ENCODE data around the gene C10orf120. TPM values are rescaled to one million over a fixed set of nuclear protein-coding genes. Genes with fewer than 3 reads are reported as not detected.

The C10orf120 gene
- total RNA-seq, 1 donor from 2014 or later = not detected

DNA sequence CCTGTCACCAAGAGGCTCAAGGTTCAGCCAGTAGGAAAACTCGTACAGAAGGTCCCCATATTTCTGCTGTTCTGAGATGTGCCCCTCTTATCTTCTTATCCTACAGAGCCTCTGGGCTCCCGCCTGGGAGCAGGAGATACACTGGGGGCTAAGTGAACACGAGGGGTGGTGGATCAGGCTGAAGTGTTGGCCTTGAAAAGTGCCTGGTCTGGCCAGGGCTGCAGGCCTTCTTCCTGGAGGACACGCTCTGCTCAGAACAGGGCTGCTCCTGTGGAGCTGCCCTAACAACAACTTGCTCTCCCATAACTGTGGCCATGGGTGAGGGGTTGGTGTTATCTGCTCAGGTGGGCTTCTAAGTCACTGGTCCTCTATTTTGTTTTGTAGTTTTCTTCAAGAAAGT is 33.7 kb downstream of the C10orf120 start:
- DNase-seq (ENCODE audit: extremely low spot score, unreplicated experiment) = no peak
- Mint-ChIP-seq H3K27ac (ENCODE audit: unreplicated experiment) (no peak overlapping the region), H3K4me3 (ENCODE audit: unreplicated experiment) (no peak overlapping the region), H3K4me1 (ENCODE audit: unreplicated experiment) (no peaks in the 10 kb centered on the region), H3K9me3 (ENCODE audit: unreplicated experiment) (no peaks in the 10 kb centered on the region), H3K27me3 (ENCODE audit: unreplicated experiment) (peaks cover 15% of the 10 kb centered on the region), H3K36me3 (ENCODE audit: unreplicated experiment) (no peaks in the 10 kb centered on the region)
- TF ChIP-seq, protein P1, sequence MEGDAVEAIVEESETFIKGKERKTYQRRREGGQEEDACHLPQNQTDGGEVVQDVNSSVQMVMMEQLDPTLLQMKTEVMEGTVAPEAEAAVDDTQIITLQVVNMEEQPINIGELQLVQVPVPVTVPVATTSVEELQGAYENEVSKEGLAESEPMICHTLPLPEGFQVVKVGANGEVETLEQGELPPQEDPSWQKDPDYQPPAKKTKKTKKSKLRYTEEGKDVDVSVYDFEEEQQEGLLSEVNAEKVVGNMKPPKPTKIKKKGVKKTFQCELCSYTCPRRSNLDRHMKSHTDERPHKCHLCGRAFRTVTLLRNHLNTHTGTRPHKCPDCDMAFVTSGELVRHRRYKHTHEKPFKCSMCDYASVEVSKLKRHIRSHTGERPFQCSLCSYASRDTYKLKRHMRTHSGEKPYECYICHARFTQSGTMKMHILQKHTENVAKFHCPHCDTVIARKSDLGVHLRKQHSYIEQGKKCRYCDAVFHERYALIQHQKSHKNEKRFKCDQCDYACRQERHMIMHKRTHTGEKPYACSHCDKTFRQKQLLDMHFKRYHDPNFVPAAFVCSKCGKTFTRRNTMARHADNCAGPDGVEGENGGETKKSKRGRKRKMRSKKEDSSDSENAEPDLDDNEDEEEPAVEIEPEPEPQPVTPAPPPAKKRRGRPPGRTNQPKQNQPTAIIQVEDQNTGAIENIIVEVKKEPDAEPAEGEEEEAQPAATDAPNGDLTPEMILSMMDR (IDR thresholded peaks at IDR 0.05) = no peak

DNA sequence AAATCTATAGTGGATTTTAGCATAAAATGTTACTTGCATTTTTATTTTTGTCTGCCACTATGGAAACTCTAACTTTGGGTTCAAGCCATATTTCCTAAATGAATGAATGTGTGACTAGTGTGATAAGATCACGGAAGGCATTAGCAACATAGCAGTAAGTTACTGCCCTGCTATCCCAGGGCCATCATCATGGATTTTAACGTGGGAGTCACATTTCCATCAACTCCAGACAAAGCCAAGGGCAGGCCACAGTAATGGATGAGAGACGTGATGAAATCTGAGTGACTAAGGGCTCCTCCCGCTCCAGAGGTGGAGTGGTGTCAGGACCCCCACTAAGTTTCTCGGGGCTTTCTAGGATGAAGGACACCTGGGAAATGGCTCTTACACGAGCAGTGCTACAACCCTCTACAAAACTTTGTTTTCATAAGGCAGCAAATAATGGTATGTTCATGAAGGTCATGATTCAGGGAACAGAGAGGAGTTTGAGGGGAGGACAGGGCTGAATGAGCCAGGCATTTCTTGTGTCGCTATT is 34.3 kb downstream of the C10orf120 start:
- H3K4me1 Mint-ChIP-seq (ENCODE audit: unreplicated experiment) = no peaks in the 10 kb centered on the region
- TF ChIP-seq, protein P1 (IDR thresholded peaks at IDR 0.05) = no peak
- H3K27ac Mint-ChIP-seq (ENCODE audit: unreplicated experiment) = no peak overlapping the region
- no peaks in the 10 kb centered on the region for H3K9me3 Mint-ChIP-seq (ENCODE audit: unreplicated experiment)
- no peak overlapping the region for H3K4me3 Mint-ChIP-seq (ENCODE audit: unreplicated experiment)
- DNase-seq (ENCODE audit: extremely low spot score, unreplicated experiment) = no peak
- peaks cover 15% of the 10 kb centered on the region for H3K27me3 Mint-ChIP-seq (ENCODE audit: unreplicated experiment)
- H3K36me3 Mint-ChIP-seq (ENCODE audit: unreplicated experiment) = no peaks in the 10 kb centered on the region

DNA sequence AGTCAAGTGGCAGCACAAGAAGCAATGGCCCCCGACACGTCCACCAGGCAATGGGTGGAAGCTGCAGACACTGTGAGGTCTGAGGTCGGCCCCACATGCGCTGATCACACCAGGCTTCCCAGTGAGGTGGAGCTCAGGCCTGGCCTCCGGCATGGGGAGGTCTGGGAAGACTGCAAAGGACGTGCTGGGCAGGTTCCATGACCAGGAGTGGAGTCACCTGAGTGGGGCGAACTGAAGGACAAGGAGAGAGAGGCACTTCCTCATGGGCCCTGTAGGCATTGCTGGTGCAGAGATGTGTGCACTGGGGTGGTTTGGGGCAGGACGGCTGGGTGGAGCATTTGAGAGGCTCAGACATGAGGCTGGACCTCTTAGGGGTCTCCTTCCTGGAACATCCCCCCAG is 35.1 kb downstream of the C10orf120 start:
- no peak for DNase-seq (ENCODE audit: extremely low spot score, unreplicated experiment)
- no peaks in the 10 kb centered on the region for H3K36me3 Mint-ChIP-seq (ENCODE audit: unreplicated experiment)
- TF ChIP-seq, protein P1 (IDR thresholded peaks at IDR 0.05) = no peak
- no peak overlapping the region for H3K27ac Mint-ChIP-seq (ENCODE audit: unreplicated experiment)
- H3K27me3 Mint-ChIP-seq (ENCODE audit: unreplicated experiment) = peaks cover 15% of the 10 kb centered on the region
- H3K4me3 Mint-ChIP-seq (ENCODE audit: unreplicated experiment) = no peak overlapping the region
- no peaks in the 10 kb centered on the region for H3K4me1 Mint-ChIP-seq (ENCODE audit: unreplicated experiment)
- H3K9me3 Mint-ChIP-seq (ENCODE audit: unreplicated experiment) = no peaks in the 10 kb centered on the region

DNA sequence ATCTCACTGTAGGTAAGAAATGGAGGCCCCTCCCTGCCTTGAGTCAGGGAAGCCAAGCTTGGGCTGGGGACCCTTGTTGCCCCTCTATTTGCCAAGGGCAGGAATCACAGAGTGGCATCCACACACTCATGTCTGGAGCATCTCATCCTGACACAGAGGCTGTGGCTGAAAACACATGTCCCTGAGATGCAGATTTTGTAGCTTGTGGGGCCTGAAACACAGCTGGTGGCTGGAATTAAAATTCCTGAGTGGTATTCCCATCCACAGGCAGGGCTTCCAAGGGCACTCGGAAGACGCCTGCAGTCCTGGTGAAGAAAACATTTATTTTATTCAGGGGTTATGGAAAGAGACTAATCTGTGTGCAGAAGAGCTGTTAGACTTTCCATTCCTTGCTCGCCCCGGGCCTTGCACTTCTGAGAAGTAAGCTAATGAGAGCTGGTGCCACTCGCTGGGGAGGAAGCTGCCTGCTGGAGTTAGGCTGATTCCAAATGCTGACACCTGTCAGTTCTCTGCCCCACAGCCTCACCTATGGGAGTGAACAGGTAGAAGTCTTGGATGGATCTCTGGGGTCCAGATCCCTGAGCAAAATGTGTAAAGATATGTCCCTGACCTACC is 36.0 kb downstream of the C10orf120 start:
- Mint-ChIP-seq H3K4me3 (ENCODE audit: unreplicated experiment) (no peak overlapping the region), H3K27ac (ENCODE audit: unreplicated experiment) (no peak overlapping the region), H3K27me3 (ENCODE audit: unreplicated experiment) (peaks cover 15% of the 10 kb centered on the region), H3K9me3 (ENCODE audit: unreplicated experiment) (no peaks in the 10 kb centered on the region), H3K4me1 (ENCODE audit: unreplicated experiment) (no peaks in the 10 kb centered on the region), H3K36me3 (ENCODE audit: unreplicated experiment) (no peaks in the 10 kb centered on the region)
- no peak for DNase-seq (ENCODE audit: extremely low spot score, unreplicated experiment)
- TF ChIP-seq, protein P1 (IDR thresholded peaks at IDR 0.05) = no peak

DNA sequence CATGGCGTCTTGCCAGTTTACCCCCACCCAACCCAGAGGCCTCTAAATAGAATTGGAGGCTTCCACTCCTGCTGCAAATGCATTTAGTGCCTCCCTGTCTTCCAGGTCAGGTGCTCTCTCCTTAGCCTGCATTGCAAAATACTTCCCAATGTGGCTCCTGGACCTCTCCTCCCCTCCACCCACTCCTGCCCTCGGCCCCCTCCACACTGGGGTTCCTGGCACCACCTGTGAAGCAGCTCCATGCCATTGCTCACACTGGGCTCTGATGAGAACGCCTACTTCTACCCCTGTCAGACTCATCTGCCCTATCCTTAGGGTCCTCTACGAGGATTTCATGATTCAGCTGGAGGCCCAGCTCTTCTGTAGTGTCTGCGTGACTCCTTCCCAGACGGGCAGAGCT is 37.4 kb downstream of the C10orf120 start:
- no peak overlapping the region for H3K27ac Mint-ChIP-seq (ENCODE audit: unreplicated experiment)
- no peak for DNase-seq (ENCODE audit: extremely low spot score, unreplicated experiment)
- H3K36me3 Mint-ChIP-seq (ENCODE audit: unreplicated experiment) = no peaks in the 10 kb centered on the region
- H3K4me3 Mint-ChIP-seq (ENCODE audit: unreplicated experiment) = no peak overlapping the region
- peaks cover 10% of the 10 kb centered on the region for H3K27me3 Mint-ChIP-seq (ENCODE audit: unreplicated experiment)
- TF ChIP-seq, protein P1 (IDR thresholded peaks at IDR 0.05) = no peak
- no peaks in the 10 kb centered on the region for H3K4me1 Mint-ChIP-seq (ENCODE audit: unreplicated experiment)
- no peaks in the 10 kb centered on the region for H3K9me3 Mint-ChIP-seq (ENCODE audit: unreplicated experiment)
